Neural cell (in vitro differentiated cells): ENCODE results near the gene AOAH.

Experiments
- CTCF ChIP-seq: fragments of 450-650 bp; IDR thresholded peaks from 2 replicates; pipeline ENCODE4 v1.5.1; 2014; ENCODE audit warnings: antibody characterized with exemption, mild to moderate bottlenecking, moderate library complexity; ENCODE audit not compliant: poor library complexity, severe bottlenecking
- MXI1 ChIP-seq: fragments of 450-650 bp; conservative IDR thresholded peaks from 2 replicates; pipeline ENCODE4 v1.6.1; 2014; ENCODE audit warnings: antibody characterized with exemption, mild to moderate bottlenecking; ENCODE audit not compliant: poor library complexity, severe bottlenecking
- RAD21 ChIP-seq: fragments of 450-650 bp; conservative IDR thresholded peaks from 2 replicates; pipeline ENCODE4 v1.6.1; 2014; ENCODE audit warnings: antibody characterized with exemption, mild to moderate bottlenecking, moderate library complexity
- TAF1 ChIP-seq: IDR thresholded peaks from 2 replicates; pipeline ENCODE4 v1.6.1; 2012; ENCODE audit warnings: low read depth

GRCh38 chr7:36613031-36613614, 111.2 kb downstream of the AOAH start:
- TF ChIP-seq CTCF = no peak
- TF ChIP-seq RAD21 = no peak
- TF ChIP-seq MXI1 = no peak
- TF ChIP-seq TAF1 = no peak
